ENCODE results near the gene TCFL5. TPM values are rescaled to one million over a fixed set of nuclear protein-coding genes. Genes with fewer than 3 reads are reported as not detected.
A peak's percentile ranks its signal among the peaks of the same experiment; 100 is the strongest.
"Not testable (repeated sequence)": the region's sequence is repeated elsewhere in the genome, so short reads cannot be mapped to it uniquely, and the experiment has no call there.

TCFL5 gene
- total RNA-seq, 4 donors from 2014 or later, result 15.3 to 26.6 (median 20.6) TPM

DNA sequence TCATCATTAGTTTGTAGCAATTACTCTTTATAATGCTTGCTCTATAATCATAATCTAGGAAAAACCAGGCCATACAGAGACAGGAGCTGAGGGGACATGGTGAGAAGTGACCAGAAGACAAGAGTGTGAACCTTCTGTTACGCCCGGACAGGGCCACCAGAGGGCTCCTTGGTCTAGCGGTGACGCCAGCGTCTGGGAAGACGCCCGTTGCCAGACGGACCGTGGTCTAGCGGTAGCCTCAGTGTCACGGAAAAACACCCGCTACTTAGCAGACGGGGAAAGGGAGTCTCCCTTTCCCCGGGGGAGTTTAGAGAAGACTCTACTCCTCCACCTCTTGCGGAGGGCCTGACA lies 12.0 kb upstream of the TCFL5 start:
- H3K36me3 ChIP-seq; H3K27ac ChIP-seq; H3K27me3 ChIP-seq; H3K9me3 ChIP-seq; intact Hi-C loops (cut with DNase I); H3K4me3 ChIP-seq (replicated peaks in 1 of 3): not testable (repeated sequence)
- WGBS, 2 donors, result 0% methylated on average over 2 to 10 of the region's 15 CpGs
- peak; percentile 34 to 65 (median 57) for TF ChIP-seq CTCF (IDR thresholded peaks at IDR 0.05)
- peaks cover 10 to 20% of the 10 kb centered on the region in 2 donors for H3K4me1 ChIP-seq
- peak; percentile 80 to 81 for DNase-seq

DNA sequence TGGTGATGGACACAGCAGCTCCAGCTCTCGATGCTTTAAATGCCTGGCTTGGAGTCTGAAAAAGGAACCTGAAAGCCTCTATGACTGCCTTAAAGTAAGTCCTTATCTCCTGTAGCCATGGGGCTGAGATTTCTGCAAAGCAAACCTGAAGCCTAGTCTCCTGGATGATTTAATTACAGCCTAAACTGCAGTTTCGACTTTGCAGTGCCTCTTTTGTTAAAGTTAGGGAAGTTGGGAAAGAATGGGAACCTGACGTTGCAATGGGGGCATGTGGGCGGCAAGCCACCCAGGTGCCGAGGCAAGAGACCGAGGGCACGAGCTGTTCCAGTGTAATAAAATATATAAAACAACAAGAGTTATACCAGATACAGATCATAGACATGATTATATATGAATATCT lies 11.7 kb upstream of the TCFL5 start:
- intact Hi-C loops (cut with DNase I), result no loop called here
- no peak for DNase-seq
- no peaks in the 10 kb centered on the region for H3K9me3 ChIP-seq
- no peak overlapping the region for H3K4me3 ChIP-seq (replicated peaks in 1 of 3)
- peaks cover 10 to 20% of the 10 kb centered on the region in 2 donors for H3K4me1 ChIP-seq
- no peaks in the 10 kb centered on the region for H3K36me3 ChIP-seq
- WGBS, 2 donors, result 85 to 90% methylated on average over 7 of the region's 7 CpGs
- H3K27me3 ChIP-seq, result no peaks in the 10 kb centered on the region
- no peak for TF ChIP-seq CTCF (IDR thresholded peaks at IDR 0.05)
- TF ChIP-seq POLR2A (IDR thresholded peaks at IDR 0.05), result no peak
- no peak overlapping the region for H3K27ac ChIP-seq

DNA sequence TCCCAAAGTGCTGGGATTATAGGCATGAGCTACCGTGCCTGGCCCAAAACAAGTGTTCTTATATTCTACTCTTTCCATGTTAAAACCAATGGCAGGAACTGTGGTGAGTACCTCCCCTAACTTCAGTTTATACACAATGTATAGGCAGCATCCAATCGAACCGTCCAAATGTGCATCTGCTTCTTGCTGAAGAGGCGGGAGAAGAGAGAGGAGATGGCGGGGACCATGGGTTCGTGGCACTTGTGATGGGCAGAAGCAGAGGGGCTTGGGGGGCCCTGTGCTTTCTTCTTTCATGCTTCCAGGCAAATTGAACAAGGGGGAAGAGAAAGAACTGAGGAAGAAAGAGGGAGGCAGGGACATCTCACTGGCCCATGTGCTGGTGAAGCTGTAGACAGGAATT lies 11.2 kb upstream of the TCFL5 start:
- H3K9me3 ChIP-seq, result no peaks in the 10 kb centered on the region
- WGBS, 2 donors, result 90 to 93% methylated on average over 6 of the region's 6 CpGs
- TF ChIP-seq CTCF (IDR thresholded peaks at IDR 0.05) (no peak), POLR2A (IDR thresholded peaks at IDR 0.05) (no peak)
- intact Hi-C loops (cut with DNase I), result no loop called here
- H3K36me3 ChIP-seq, result no peaks in the 10 kb centered on the region
- no peak overlapping the region for H3K4me3 ChIP-seq (replicated peaks in 1 of 3)
- H3K27ac ChIP-seq, result no peak overlapping the region
- H3K27me3 ChIP-seq, result no peaks in the 10 kb centered on the region
- H3K4me1 ChIP-seq, result peaks cover 10 to 20% of the 10 kb centered on the region in 2 donors
- no peak for DNase-seq

- intact Hi-C loops (cut with DNase I), result no loop called here
- Histone ChIP-seq H3K4me3 (replicated peaks in 1 of 3) (no peak overlapping the region), H3K27ac (no peak overlapping the region), H3K36me3 (no peaks in the 10 kb centered on the region), H3K27me3 (no peaks in the 10 kb centered on the region), H3K4me1 (peaks cover 8 to 18% of the 10 kb centered on the region in 2 donors), H3K9me3 (no peaks in the 10 kb centered on the region)
- 67 to 70% methylated on average over 18 of the region's 18 CpGs for WGBS, 2 donors
- TF ChIP-seq POLR2A (IDR thresholded peaks at IDR 0.05), result no peak
- no peak for TF ChIP-seq CTCF (IDR thresholded peaks at IDR 0.05)
- no peak for DNase-seq
Measured at GRCh38 chr20:62872184-62872847, 10.7 kb upstream of the TCFL5 start.

DNA sequence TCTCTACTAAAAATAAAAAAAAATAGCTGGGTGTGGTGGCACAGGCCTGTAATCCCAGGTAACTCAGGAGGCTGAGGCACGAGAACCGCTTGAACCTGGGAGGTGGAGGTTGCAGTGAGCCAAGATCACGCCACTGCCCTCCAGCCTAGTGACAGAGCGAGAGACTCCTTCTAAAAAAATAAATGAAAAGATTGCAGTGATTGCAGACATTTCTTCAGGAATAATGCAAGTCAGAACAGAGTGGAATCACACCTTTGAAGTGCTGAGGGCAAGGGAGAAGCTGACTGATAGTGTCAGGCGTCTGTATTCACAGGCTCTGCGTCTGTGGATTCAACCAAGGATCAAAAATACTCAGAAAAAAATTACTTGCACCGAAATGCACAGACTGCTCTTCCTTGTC lies 2.6 kb upstream of the TCFL5 start:
- intact Hi-C loops (cut with DNase I), result no loop called here
- DNase-seq, result no peak
- Histone ChIP-seq H3K27me3 (no peaks in the 10 kb centered on the region), H3K9me3 (no peaks in the 10 kb centered on the region), H3K4me3 (replicated peaks in 1 of 3) (no peak overlapping the region), H3K27ac (no peak overlapping the region), H3K4me1 (peaks cover 17 to 21% of the 10 kb centered on the region in 2 donors), H3K36me3 (no peaks in the 10 kb centered on the region)
- WGBS, 2 donors, result 92 to 93% methylated on average over 7 of the region's 7 CpGs
- TF ChIP-seq POLR2A (IDR thresholded peaks at IDR 0.05), result no peak
- no peak for TF ChIP-seq CTCF (IDR thresholded peaks at IDR 0.05)
